ENCODE results near the gene ETNK2. TPM values are rescaled to one million over a fixed set of nuclear protein-coding genes. Genes with fewer than 3 reads are reported as not detected.

The ETNK2 gene
- total and polyA plus RNA-seq, 2 of the 8 experiments (the other 6 are each of a cell fraction or from before 2014, with no cell fraction given): 20.1 to 26.7 TPM

DNA sequence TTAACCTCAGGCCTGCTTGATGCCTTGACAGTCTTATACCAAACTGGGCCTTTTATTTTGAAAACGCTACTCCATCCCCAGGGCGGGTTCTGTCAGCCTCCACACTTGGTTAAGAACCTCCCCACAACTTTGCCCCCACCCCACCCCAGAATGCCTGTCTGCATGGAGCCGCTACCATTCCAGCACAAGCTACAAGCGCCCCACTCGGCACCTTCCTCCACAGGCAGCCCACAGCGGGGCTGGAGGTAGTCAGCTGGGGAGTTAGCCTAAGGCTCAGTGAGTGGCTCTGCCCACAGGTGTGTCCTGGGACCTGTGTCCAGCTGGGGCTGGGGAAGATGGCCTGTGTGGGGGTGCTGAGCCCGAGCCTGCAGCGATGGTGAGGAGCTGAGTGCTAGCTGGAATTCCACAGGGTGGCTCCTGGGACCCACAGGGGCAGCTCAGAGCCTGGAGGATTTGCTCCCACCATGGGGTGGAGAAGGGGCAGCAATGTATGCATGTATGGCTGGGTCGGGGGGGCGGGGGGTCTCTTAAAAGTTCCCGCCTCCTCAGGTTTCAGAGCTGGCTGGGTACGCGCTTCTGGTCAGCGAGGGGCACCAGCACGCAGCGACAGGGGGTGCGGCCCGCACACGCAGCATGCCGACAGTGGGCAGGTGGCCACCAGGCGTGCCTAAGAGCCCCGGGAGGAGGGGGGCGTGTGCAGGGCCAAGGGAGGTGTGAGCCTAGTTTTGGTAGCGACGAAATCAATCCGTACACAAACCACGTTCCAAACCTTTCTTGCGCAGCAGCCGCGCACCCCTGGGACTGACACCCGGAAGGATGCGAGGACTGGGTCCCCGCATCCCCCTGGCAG lies 917 bp downstream of the ETNK2 start (continued):
- TF ChIP-seq FOSL1 (IDR thresholded peaks at IDR 0.05; ENCODE audit: insufficient read depth, low read depth, low read length) (no peak), EGR1 (IDR thresholded peaks at IDR 0.05; ENCODE audit: borderline replicate concordance, low read depth, low read length) (no peak), TAF1 (IDR thresholded peaks at IDR 0.05; ENCODE audit: low read depth, low read length) (no peak)
